DOHH2 (cell line): ENCODE data around the gene DENND1B.

Experiments
- CTCF ChIP-seq: fragments of 200-600 bp; sonication (generic); IDR thresholded peaks from one replicate; pipeline ENCODE4 v1.5.1; 2014; ENCODE audit warnings: antibody characterized with exemption, mild to moderate bottlenecking, low read depth, low read length; ENCODE audit not compliant: poor library complexity, severe bottlenecking
- EZH2phosphoT487 ChIP-seq: fragments of 200-600 bp; sonication (generic); IDR thresholded peaks from 2 replicates; pipeline ENCODE4 v1.6.1; 2017; ENCODE audit warnings: borderline replicate concordance, mild to moderate bottlenecking, antibody characterized with exemption, low read length, moderate library complexity, mixed read lengths

DNA sequence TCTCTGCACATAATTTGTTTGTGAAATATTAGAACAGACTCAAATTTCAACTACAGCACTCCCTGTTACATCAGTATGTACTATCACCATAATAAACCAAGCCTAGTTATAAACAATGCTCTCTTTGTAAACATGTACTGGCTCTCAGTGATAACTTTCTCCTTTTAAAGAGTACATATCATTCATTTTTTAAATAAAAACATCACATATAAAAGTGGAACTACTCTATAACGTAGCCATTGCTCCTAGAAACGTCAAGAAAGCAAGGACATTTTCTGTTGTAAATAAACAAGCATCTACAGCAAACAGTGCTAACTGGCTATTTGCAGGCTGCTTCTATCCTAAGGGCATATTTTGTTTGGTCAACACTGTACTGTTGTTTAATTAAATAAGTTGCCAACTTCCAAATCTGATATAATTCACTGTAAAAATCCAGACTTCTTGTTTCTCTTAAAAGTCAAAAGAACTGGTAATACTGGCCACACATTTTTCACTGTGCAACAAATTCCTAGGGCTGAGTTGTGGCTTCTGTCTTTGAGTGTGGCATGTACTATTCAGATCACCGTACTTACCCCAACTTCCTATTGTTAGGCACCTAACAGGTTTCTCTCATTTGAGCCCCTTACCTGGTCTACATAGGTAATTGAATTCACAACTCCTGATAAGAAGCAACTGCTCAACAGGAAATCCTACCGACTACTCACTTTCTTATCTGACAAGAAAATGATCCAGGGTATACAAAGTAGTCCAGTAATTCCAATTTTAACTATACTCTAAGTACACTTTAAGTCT lies 111.9 kb downstream of the DENND1B start:
- no peak for TF ChIP-seq CTCF
- TF ChIP-seq EZH2phosphoT487, result no peak
